Activated T-cell treated with anti-CD3 and anti-CD28 coated beads, Interleukin-2, amount 50 U/mL, for 4 hours (primary cell): ENCODE data around the gene IKZF2. TPM values are rescaled to one million over a fixed set of nuclear protein-coding genes. Genes with fewer than 3 reads are reported as not detected.

Experiments
- ATAC-seq, 2 donors: fragments of 200-7000 bp; cut with Tn5 transposase; one replicate each; pipeline ENCODE4 v1.10.0; 2021
- DNase-seq: peaks from one replicate; pipeline ENCODE4 v3.0.0-alpha.2; 2020
- H3K27me3 Mint-ChIP-seq: one replicate; pipeline ENCODE4 v1.8.0; 2021; ENCODE audit warnings: low read depth, mixed read lengths
- H3K36me3 Mint-ChIP-seq: one replicate; pipeline ENCODE4 v1.8.0; 2022; ENCODE audit warnings: mixed read lengths; ENCODE audit not compliant: insufficient read depth
- H3K4me1 Mint-ChIP-seq: one replicate; pipeline ENCODE4 v1.8.0; 2021; ENCODE audit warnings: low read depth, mixed read lengths
- H3K4me3 Mint-ChIP-seq: one replicate; pipeline ENCODE4 v1.8.0; 2021; ENCODE audit warnings: mild to moderate bottlenecking, moderate library complexity, mixed read lengths
- H3K9me3 Mint-ChIP-seq: one replicate; pipeline ENCODE4 v1.8.0; 2021; ENCODE audit warnings: mixed read lengths
- total RNA-seq, 3 donors: library from RNA; stranded (reverse); gene quantifications; one replicate each; pipeline ENCODE4 v1.2.1, GENCODE V29; 2021

IKZF2 gene
- total RNA-seq, 3 donors from 2014 or later: 8.0 to 11.2 (median 10.5) TPM

GRCh38 chr2:212970132-212970531, 181.3 kb downstream of the IKZF2 start:
- no peaks in the 10 kb centered on the region for H3K27me3 Mint-ChIP-seq
- DNase-seq (no peak), ATAC-seq (no peak)

GRCh38 chr2:212968284-212969081, 182.9 kb downstream of the IKZF2 start:
- peaks cover 13% of the 10 kb centered on the region for H3K4me1 Mint-ChIP-seq

More at GRCh38 chr2:212970132-212970531, 181.3 kb downstream of the IKZF2 start:
- H3K36me3 Mint-ChIP-seq: no peaks in the 10 kb centered on the region
- no peaks in the 10 kb centered on the region for H3K9me3 Mint-ChIP-seq
- peaks cover 13% of the 10 kb centered on the region for H3K4me1 Mint-ChIP-seq
- no peak overlapping the region for H3K4me3 Mint-ChIP-seq

GRCh38 chr2:212966884-212967283, 184.5 kb downstream of the IKZF2 start:
- Mint-ChIP-seq H3K4me1 (peaks cover 13% of the 10 kb centered on the region), H3K36me3 (no peaks in the 10 kb centered on the region), H3K4me3 (no peak overlapping the region), H3K9me3 (no peaks in the 10 kb centered on the region), H3K27me3 (no peaks in the 10 kb centered on the region)
- DNase-seq (no peak), ATAC-seq (no peak)

More at GRCh38 chr2:212968284-212969081, 182.9 kb downstream of the IKZF2 start:
- H3K4me3 Mint-ChIP-seq: no peak overlapping the region
- H3K27me3 Mint-ChIP-seq: no peaks in the 10 kb centered on the region
- DNase-seq: no peak
- peak; percentile 80 to 87 for ATAC-seq
- H3K36me3 Mint-ChIP-seq: no peaks in the 10 kb centered on the region
- no peaks in the 10 kb centered on the region for H3K9me3 Mint-ChIP-seq

GRCh38 chr2:212962691-212963090, 188.7 kb downstream of the IKZF2 start:
- Mint-ChIP-seq H3K9me3 (no peaks in the 10 kb centered on the region), H3K27me3 (no peaks in the 10 kb centered on the region), H3K36me3 (no peaks in the 10 kb centered on the region), H3K4me1 (peaks cover 20% of the 10 kb centered on the region), H3K4me3 (no peak overlapping the region)
- DNase-seq: no peak
- ATAC-seq: no peak

GRCh38 chr2:212961255-212961654, 190.2 kb downstream of the IKZF2 start:
- no peak for ATAC-seq
- Mint-ChIP-seq H3K36me3 (no peaks in the 10 kb centered on the region), H3K4me1 (peaks cover 24% of the 10 kb centered on the region), H3K27me3 (no peaks in the 10 kb centered on the region), H3K4me3 (no peak overlapping the region), H3K9me3 (no peaks in the 10 kb centered on the region)
- DNase-seq: no peak

- H3K27me3 Mint-ChIP-seq: no peaks in the 10 kb centered on the region
- H3K4me1 Mint-ChIP-seq: peaks cover 24% of the 10 kb centered on the region
- DNase-seq (no peak), ATAC-seq (no peak)
- no peaks in the 10 kb centered on the region for H3K36me3 Mint-ChIP-seq
- no peaks in the 10 kb centered on the region for H3K9me3 Mint-ChIP-seq
- H3K4me3 Mint-ChIP-seq: no peak overlapping the region
These were observed 191.1 kb downstream of the IKZF2 start for GRCh38 chr2:212960336-212960735.

GRCh38 chr2:212959471-212960117, 191.8 kb downstream of the IKZF2 start:
- ATAC-seq (no peak), DNase-seq (no peak)
- no peaks in the 10 kb centered on the region for H3K27me3 Mint-ChIP-seq
- H3K4me3 Mint-ChIP-seq: no peak overlapping the region
- no peaks in the 10 kb centered on the region for H3K9me3 Mint-ChIP-seq
- peaks cover 24% of the 10 kb centered on the region for H3K4me1 Mint-ChIP-seq
- no peaks in the 10 kb centered on the region for H3K36me3 Mint-ChIP-seq

- Mint-ChIP-seq H3K4me1 (peaks cover 24% of the 10 kb centered on the region), H3K9me3 (no peaks in the 10 kb centered on the region), H3K27me3 (no peaks in the 10 kb centered on the region), H3K4me3 (peak overlapping the region; percentile 42), H3K36me3 (no peaks in the 10 kb centered on the region)
- DNase-seq (no peak), ATAC-seq (peak; percentile 24 to 45)
These were observed 192.6 kb downstream of the IKZF2 start for GRCh38 chr2:212958757-212959295.

GRCh38 chr2:212958133-212958532, 193.3 kb downstream of the IKZF2 start:
- ATAC-seq (peak in 1 of 2 donors; percentile 5), DNase-seq (no peak)
- Mint-ChIP-seq H3K27me3 (no peaks in the 10 kb centered on the region), H3K36me3 (no peaks in the 10 kb centered on the region), H3K9me3 (no peaks in the 10 kb centered on the region), H3K4me1 (peaks cover 24% of the 10 kb centered on the region), H3K4me3 (peak overlapping the region; percentile 42)

GRCh38 chr2:212957624-212958023, 193.8 kb downstream of the IKZF2 start:
- H3K36me3 Mint-ChIP-seq: no peaks in the 10 kb centered on the region
- H3K4me1 Mint-ChIP-seq: peaks cover 24% of the 10 kb centered on the region
- H3K4me3 Mint-ChIP-seq: no peak overlapping the region
- H3K9me3 Mint-ChIP-seq: no peaks in the 10 kb centered on the region
- H3K27me3 Mint-ChIP-seq: no peaks in the 10 kb centered on the region
- ATAC-seq (peak; percentile 31 to 61), DNase-seq (no peak)

- peak; percentile 36 to 46 for ATAC-seq
- no peaks in the 10 kb centered on the region for H3K27me3 Mint-ChIP-seq
These were observed 194.5 kb downstream of the IKZF2 start for GRCh38 chr2:212956665-212957607.

GRCh38 chr2:212953170-212953920, 198.1 kb downstream of the IKZF2 start:
- DNase-seq (no peak), ATAC-seq (no peak)
- H3K36me3 Mint-ChIP-seq: no peaks in the 10 kb centered on the region
- H3K27me3 Mint-ChIP-seq: no peaks in the 10 kb centered on the region
- H3K9me3 Mint-ChIP-seq: no peaks in the 10 kb centered on the region
- peaks cover 13% of the 10 kb centered on the region for H3K4me1 Mint-ChIP-seq
- H3K4me3 Mint-ChIP-seq: no peak overlapping the region

More at GRCh38 chr2:212956665-212957607, 194.5 kb downstream of the IKZF2 start:
- DNase-seq: no peak
- no peaks in the 10 kb centered on the region for H3K36me3 Mint-ChIP-seq
- H3K4me3 Mint-ChIP-seq: peak overlapping the region; percentile 25
- no peaks in the 10 kb centered on the region for H3K9me3 Mint-ChIP-seq
- peaks cover 24% of the 10 kb centered on the region for H3K4me1 Mint-ChIP-seq

- Mint-ChIP-seq H3K36me3 (no peaks in the 10 kb centered on the region), H3K9me3 (no peaks in the 10 kb centered on the region), H3K4me1 (no peaks in the 10 kb centered on the region), H3K27me3 (no peaks in the 10 kb centered on the region), H3K4me3 (no peak overlapping the region)
- DNase-seq (no peak), ATAC-seq (no peak)
These were observed 201.6 kb downstream of the IKZF2 start for GRCh38 chr2:212949786-212950185.
